Skin of body (tissue), 2 donors: ENCODE data around the gene TMEM106C. TPM values are rescaled to one million over a fixed set of nuclear protein-coding genes. Genes with fewer than 3 reads are reported as not detected.

Experiments used
- DNase-seq: peaks from one replicate; lab custom pipeline; 2025; lab: John Stamatoyannopoulos, UW
- total RNA-seq: library from RNA; depleted of rRNA; stranded (reverse); fragments of >200 nt; gene quantifications from one replicate; pipeline ENCODE4 v1.2.3, GENCODE V29; 2014

The TMEM106C gene
- total RNA-seq, 1 donor from 2014 or later: 45.2 TPM

DNA sequence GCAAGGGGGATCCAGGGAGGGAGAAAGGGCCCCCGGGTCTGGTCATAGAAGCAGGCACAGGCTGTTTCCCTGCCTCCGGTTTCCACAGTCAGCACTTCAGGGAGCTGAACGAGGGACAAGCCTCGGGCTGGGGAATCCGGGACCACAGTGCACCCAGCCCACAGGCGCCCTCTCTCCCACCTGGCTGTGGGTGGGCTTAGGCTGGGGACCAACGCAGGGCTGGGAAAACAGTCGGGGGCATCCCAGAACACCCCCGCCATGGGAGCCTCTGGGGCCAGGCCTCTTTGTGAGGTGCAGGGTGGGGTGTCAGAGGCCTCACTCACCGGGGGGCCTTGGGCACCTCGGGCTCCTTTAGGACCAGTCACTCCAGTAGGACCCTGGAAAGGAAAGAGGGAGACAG, 16.3 kb downstream of the TMEM106C start:
- no peak for DNase-seq

DNA sequence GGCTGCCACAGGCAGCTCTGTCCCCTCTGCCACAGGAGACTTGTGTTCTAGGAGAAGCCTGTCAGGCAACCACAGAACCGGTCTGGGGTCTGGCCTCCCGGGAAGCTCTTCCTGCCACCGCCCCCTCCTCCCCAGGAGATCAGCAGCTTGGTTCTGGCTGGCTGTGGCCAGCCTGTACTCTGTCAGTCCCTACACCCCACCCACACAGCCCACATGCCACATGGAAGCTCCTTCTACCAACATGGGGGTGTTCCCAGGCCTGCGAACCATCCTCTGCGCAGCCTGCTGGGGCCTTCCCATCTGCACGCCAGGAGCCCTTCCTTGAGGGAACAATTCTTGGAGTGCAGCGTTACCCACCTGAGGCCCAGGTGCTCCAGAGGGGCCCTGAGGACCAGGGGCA, 16.8 kb downstream of the TMEM106C start:
- DNase-seq: no peak

DNA sequence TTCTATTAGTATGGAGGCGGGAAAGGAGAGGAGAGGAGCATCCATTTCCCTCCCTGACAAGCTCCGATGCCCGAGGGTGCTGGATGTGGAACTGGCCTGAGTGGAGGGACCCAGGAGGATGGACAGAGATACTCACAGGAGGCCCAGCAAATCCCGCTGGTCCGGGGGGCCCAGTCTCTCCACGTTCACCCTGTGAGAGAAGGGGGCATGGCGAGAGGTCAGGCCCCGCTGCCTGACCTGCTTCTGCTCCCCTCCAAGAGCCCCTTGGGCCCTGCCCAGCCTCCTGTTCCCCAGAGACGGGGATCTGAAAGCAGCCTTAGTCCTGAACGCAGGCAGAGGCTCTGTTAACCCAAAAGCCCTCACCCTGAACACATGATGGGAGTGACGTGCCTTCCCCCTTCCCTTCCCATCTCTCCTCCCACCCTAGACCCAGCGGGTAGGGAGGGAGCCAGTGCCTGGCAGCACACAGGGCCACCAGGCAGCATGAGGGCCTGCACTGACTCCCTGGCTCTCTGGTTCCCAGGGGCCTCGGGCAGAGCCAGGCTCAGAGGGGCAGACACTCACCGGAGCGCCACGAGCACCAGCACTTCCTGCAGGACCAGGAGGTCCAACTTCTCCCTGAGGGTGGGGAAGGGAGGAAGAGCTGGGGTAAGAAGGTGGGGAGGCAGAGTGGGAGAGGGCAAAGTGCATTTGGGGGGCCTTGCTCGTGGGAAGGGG, 17.5 kb downstream of the TMEM106C start:
- no peak for DNase-seq

DNA sequence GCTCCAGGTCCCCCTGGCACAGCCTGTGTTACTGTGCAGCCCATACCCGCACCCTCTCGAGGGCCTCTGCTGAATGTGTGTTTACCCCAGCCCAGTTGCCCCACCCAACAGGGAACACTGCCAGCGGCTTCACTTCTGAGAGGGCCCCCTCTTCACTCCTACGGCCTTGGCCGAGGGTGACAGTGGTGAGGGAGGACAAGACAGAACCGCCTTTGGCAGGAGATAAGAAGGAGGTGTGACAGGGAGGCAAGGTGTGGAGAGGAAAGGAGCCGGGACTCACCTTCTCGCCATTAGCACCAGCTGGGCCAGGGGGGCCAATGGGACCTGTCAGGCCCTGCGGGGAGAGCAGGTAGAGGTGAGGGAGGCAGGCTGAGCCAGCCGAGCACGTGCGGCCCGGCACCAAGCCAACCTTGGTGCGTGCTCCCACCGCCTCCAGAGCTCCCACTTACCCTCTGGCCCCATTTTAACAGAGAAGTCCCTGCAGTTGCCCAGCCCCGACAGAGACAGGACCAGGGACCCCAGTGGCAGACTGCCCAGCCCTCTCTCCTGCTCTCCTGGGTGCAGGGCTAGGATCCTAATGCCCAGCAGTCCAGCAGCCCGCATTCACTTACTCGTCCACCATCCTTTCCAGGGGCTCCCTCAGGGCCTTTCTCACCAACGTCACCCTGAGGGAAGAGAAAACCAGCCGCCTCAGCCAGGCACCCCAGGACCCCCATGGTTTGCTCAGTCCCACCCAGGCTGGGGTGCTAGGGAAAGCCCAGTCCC, 18.3 kb downstream of the TMEM106C start:
- DNase-seq: no peak

DNA sequence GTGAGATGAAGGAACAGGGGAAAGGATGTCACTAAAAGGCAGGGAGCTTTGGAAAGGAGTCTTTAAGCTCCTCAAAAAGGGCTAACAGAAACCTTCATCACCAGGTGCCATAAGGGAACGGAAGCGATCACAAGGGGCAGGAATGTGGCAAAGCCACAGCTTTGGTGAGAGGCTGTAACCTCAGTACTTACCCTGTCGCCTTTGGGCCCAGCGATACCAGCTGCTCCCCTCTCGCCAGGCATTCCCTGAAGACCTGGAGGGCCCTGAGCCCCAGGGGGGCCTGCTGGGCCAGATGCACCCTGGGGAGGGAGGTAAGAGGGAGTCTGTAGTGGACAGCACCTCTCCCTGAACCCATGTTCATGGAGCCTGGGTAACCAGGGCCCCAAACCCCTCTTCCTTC, 18.9 kb downstream of the TMEM106C start:
- no peak for DNase-seq

DNA sequence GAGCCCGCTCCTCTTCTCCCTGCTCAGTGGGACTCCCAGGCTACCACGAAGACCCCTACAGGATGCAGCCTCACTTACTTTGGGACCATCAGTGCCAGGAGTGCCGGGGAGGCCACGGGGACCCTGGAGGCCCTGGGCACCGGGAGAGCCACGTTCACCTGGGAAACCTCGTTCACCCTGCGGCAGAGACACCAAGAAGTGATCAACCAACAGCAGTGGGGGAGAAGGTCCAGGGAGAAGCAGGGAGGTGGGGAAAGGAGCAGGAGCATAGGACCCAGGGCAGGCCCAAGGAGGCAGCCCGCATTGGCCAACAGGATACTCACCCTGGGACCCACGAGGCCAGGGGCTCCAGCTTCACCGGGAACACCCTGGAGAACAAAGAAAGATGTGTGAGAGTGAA, 19.4 kb downstream of the TMEM106C start:
- no peak for DNase-seq

DNA sequence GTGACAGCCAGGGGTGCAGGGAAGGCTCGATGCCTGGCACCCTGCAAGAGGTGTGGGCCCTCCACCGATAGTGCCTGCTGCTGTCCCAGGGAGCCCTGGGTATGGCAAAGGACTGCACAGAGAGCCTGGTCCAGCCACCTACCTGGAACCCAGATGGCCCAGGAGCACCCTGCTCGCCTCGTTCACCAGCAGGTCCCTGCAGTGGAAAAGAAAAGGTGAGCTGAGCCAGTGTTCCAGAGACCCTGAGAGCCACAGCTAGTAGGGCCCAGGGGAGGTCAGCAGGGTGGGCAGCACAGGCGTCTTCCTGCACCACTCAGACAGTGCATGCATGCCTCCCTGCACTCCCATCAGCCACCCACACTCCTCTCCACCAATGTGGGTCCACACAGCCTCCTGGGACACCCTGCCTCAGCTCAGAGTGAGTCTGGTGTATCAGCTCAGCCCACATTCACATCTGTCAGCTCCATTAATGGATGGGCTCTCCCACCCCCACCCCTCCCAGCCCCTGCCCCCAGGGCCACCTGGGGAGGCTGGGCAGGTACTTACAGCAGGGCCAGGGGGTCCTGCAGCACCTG, 20.2 kb downstream of the TMEM106C start:
- DNase-seq: no peak

DNA sequence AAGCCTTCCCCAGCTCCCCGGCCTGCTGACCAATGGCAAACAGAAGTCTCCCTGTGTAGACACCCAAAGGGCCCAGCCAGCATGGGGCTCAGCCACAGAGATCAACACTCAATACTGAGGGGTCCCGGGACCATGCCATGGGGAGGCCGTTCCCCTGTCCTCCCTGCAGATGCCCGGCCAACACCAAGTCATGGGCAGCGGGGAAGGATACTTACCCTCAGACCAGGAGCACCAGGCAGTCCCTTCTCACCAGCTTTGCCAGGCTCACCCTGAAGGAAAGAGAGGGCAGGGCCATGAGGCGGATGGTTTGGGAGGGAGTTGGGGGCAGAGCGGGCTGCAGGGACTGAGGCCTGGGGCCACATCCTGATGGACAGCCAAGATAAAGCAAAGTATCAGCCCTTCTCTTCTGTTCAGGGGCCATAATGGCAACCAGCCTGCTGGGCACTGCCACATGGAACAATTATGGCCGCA, 21.0 kb downstream of the TMEM106C start:
- no peak for DNase-seq

DNA sequence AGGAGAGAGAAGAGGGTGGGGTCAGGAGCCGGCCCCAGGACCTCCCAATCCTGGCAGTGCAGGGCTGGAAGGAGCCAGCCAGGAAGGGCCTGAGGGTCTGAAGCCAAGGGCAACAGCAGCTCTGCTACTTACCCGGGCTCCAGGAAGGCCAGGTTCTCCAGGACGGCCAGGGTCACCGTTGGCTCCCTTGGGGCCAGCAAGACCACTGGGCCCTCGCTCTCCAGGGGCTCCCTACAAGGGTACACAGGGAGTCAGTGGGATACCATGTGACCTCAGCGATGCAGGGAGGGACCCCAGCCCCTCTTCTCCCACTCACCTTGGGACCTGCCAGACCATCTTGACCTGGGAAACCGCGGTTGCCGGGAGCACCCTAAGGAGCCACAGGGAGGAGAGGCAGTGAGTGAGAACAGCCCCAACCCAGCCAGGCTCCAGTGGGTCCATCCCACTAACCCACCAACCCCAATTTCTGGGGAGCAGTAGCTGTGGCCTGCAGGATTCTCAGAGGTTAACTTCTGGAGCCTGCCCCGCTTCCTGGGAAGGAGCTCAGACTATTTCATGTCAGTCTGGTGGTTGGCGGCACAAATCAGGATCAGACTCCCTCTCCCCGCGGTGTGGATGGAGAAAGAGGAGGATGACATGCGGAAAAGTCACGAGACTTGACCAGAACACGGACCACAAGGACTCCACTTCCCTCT, 22.3 kb downstream of the TMEM106C start:
- DNase-seq: no peak

DNA sequence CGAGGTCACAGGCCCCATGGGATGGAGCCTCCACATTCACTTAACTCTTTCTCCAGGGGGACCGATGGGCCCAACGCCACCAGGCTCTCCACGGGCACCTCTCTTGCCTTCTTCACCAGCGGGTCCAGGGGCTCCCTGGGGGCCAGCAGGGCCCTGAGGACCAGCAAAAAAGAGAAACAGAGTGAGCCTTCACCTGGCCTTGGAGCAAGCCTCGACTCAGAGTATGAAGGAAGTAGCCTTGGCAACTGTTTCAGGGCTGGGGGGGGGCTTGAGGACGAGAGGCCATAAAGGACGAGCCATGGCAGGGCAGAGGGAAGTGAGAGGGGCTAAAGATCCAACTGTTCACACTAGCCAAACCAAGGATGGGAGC, 22.9 kb downstream of the TMEM106C start:
- DNase-seq: no peak

DNA sequence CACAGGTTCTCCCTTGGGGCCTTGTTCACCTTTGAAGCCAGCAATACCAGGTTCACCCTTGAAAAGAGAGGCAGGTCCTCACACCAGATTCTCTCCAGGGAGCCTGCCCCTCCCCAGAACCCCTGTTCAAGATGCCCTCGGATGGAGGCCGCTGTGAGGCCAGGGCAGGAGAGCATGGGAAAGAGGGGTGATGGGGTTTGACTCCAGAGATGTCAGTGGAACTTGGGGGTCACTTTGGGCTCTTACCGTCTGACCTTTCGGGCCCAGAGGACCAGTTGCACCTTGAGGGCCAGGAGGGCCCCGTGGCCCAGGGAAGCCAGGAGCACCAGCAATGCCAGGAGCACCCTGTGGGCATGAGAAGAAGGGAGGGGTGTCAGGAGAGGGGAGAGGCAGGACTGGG, 23.4 kb downstream of the TMEM106C start:
- no peak for DNase-seq

DNA sequence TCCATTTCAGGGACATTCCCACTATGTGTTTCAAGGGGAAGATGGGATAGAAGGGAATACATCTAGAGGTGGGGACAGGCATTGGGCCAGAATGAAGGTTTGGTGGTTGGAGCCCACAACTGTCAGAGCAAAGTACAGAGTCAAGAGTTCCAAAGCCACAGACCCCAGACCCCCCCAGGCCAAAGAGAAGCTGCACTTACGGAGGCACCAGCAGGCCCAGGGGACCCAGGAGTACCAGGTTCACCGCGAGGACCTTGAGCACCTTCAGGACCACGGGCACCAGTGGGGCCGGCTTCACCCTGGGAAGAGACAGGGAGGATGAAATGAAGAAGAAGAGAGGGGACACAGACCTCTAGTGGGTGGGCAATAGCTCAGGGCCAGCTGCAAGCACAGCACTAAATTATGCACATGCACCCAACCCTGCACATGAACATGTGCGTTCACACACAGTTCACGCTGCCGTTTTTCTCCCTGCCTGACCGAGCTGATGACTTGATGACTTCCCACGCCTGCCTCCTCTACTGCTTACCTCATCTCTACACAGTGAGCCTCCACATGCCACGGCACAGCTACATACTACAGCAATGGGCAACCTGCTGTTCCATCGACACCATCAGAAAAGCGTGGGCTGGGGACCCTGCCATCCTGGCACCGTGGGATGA, 24.1 kb downstream of the TMEM106C start:
- DNase-seq: no peak

DNA sequence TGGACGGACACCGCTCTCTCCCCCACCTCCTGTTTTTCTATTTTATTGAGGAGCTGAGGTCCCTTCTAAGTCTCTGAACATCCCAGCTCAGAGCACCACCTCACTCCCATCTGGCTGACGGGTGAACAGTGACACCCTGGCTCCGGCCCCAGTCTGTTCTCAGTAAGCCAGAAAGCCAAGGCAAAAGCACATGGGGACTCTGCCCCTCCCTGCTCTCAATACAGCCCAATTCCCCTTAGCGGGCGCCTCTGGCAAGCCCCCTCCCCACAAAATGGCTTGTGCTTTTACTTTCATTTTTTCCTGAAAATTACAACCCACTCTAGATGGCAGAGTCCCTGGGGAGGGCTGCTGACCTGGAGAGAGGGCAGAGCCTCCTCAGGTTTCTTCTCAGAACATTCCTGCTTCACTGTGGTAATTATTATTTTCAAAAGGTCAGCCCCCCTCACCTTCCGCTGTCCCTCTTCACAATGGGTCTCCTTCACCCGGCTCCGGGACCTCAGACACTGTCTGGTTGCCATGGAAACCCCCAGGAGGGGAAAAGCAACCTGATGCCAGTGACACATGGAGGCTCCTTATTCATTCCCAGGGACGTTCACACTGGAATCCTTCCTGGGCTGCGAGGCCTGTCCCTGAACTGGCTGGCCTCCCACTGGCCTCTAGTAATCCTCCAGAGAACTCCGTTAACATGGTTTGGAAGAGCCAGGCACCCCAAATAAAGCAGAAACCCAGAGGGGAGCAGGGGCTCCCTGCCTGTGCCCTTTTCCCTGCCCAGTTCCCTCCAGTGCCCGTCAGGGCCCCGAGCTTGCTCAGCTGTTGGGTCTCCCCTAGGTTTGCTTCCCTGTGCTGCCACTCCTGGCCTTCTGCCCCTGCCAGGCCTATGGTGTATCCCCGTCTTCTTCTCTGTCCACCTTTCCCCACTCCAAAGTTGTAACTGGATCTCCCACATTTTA, 25.0 kb downstream of the TMEM106C start:
- DNase-seq: no peak

DNA sequence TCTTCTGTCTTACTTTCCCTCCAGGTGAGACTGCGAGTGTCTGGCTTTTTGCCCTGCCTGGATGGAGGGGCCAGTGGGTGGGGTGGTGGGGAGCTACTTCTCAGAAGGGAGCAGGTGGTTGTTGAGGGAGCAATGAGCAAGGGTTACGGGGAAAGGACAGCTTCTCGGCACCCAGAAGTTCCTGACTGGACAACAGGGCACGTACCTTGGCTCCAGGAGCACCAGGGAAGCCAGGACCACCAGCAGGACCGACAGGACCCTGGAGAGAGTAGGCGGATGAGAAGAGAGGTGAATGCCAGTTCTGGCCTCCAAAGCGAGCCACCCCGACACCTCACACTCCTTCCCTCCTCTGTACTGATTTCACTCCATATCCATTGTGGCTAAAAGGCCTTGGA, 25.6 kb downstream of the TMEM106C start:
- no peak for DNase-seq

DNA sequence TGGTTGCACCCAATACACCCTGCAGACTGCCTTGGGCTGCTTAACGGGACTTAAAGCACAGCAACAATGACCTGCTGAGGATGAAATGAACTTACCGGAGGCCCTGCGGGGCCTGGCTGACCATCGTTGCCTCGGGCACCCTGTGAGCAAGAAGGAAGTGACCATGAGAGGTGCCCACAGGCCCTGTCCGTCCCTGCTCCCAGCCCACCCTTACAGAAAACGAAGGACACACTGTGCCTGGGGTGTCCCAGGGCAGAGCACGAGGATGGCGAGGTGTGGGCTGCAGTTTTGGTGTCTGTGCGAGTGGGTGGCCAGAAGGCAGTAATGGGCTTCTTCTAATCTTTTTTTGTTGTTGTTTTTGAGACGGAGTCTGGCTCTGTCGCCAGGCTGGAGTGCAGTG, 26.3 kb downstream of the TMEM106C start:
- no peak for DNase-seq

DNA sequence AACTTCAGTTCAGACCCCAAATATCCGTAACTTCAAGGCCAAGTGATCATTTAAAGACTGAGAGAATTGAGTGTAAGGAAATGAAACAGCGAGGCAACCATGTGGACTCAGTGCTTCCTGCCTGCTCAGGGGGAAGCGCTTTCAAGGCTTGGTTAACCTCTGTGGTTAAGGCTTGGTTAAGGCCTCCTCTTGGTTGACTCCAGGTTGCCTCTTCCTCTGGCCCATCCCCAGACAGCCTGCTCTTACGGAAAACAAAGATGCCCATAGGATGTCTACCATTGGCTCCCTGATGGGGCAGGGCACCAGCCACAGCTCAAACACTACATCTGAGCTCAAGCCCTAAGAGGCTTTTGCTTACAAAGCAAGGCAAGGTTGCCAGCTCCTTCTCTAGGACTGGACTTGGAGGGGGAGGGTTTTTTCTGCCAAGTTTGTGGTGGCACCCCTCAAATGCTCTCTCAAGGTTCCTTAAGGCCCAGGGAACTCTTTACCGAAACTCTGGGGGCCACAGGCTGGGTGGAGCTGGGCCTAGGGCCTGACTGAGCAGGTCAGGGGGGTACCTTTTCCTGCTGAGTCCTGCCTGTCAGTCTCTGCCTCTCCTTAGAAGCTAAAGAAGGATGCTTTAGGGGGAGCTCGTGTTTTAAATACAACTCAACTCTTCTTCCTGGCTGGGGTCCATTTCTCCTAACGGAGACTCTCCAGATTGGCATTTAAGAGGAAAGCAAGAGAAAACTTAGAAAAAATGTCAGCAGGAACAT, 27.1 kb downstream of the TMEM106C start:
- DNase-seq: peak; percentile 31

DNA sequence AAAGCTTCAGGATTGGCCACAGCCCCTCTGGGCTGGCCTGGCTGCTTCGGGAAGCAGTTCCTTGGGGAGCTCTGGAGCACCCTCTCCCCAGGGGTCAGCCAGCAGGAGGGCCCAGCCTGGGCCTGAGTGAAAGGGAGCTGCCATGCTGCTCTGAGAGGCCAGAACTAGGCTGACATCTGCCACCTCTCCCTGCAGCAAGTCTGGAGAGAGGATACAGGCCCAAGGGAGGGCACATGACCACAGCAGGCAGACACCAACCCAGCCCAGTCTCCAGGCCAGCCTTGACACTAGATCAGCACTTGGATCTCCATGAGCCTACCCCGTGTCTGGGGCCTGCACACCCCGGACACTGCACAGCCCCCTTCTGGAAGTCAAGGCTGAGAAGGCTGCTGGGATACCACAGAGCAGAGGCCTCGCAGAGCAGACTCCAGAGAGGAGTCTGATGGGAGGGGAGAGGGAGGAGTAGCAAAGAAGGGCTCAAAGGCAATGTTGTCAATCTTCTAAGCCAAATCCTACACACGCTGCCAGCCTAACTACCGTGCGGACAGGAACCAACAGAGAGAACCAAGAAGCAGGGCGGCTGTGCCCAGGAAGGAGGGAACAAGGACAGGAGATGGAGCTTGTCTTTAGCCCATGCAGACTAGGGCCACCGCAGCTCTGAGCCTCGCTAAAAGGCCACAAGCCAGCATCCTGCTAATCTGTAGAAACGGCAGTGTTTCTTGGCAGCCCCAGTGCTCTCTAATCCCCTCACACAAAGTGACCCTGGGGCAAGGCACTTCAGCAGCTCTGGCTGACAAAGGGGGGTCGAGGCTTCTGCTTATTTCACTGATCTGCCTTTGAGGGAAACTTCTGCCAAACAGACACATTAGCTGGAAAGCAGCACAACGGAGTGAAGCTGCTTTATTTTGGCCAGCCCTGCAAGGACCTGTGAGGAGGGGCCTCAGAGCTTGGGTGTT, 28.0 kb downstream of the TMEM106C start:
- no peak for DNase-seq

DNA sequence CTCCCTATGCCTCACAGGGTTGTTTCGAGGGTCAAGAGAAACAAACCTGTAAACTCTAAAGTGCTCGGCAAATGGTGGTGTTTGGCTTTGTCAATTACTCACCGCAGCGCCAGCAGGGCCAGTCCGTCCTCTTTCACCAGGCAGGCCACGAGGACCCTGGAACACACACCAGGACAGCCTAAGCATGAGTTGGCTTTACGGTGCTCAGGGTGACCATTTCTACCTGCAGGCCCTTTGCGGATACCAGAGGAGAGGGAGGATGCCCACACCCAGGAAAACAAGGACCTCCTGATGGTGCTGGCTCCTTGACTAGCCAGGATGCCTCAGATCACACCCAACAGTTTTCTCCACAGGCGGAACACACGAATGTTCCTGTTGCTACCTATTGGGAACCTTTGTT, 29.4 kb downstream of the TMEM106C start:
- no peak for DNase-seq
